Panc1 (cell line): ENCODE measurements around the gene PAGE2.

Experiments used
- POLR2AphosphoS5 ChIP-seq: IDR thresholded peaks from 2 replicates; pipeline ENCODE4 v1.6.1; 2012; ENCODE audit warnings: mild to moderate bottlenecking, low read depth, low read length, moderate library complexity
- TF ChIP-seq, protein P1 (sequence below): fragments of 450-650 bp; IDR thresholded peaks from 2 replicates; pipeline ENCODE4 v1.5.1; 2017; ENCODE audit warnings: mild to moderate bottlenecking

DNA sequence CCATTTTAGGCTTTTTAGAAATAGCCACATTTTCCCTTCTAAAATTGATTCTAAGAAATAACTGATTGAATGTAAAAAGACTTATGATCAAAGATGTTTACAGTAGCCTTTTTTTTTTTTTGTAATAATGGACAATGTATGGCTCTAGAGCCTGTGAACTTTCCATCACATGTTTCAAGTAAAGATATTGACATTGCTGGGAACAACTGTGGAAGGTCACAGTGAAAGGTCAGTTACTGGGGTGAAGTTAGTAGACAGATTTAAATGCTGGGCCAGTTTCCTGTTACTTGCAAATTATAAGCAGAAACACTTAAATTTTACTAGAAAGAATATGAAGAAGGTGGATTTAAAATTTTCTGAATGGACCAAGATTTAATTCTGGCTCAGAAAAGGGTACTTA lies 18.4 kb downstream of the PAGE2 start:
- TF ChIP-seq, protein P1, sequence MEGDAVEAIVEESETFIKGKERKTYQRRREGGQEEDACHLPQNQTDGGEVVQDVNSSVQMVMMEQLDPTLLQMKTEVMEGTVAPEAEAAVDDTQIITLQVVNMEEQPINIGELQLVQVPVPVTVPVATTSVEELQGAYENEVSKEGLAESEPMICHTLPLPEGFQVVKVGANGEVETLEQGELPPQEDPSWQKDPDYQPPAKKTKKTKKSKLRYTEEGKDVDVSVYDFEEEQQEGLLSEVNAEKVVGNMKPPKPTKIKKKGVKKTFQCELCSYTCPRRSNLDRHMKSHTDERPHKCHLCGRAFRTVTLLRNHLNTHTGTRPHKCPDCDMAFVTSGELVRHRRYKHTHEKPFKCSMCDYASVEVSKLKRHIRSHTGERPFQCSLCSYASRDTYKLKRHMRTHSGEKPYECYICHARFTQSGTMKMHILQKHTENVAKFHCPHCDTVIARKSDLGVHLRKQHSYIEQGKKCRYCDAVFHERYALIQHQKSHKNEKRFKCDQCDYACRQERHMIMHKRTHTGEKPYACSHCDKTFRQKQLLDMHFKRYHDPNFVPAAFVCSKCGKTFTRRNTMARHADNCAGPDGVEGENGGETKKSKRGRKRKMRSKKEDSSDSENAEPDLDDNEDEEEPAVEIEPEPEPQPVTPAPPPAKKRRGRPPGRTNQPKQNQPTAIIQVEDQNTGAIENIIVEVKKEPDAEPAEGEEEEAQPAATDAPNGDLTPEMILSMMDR, result no peak
- no peak for TF ChIP-seq POLR2AphosphoS5
